Esophagus squamous epithelium (tissue), 5 donors: Measurements from ENCODE around the gene PPP2R5C. TPM values are rescaled to one million over a fixed set of nuclear protein-coding genes. Genes with fewer than 3 reads are reported as not detected.

Experiments
- DNase-seq: peaks from one replicate; lab custom pipeline; 2025; lab: John Stamatoyannopoulos, UW
- H3K27ac ChIP-seq, 4 donors: fragments of 200-600 bp; sonication (generic); one replicate each; pipeline ENCODE4 v1.5.1; 2016 to 2019; ENCODE audit warnings: mild to moderate bottlenecking in 1 of 4
- H3K27me3 ChIP-seq, 4 donors: fragments of 200-600 bp; sonication (generic); 1 replicate in 3 of 4; 2 replicates in 1 of 4; pipeline versions ENCODE4 v1.5.1 to v1.6.0; 2017 to 2021; ENCODE audit warnings: antibody characterized with exemption in 1 of 4
- H3K36me3 ChIP-seq, 3 donors: fragments of 200-600 bp; sonication (generic); one replicate each; pipeline ENCODE4 v1.5.1; 2016 to 2019
- H3K4me1 ChIP-seq, 3 donors: fragments of 200-600 bp; sonication (generic); one replicate each; pipeline ENCODE4 v1.5.1; 2017 to 2019
- H3K4me3 ChIP-seq, 4 donors: fragments of 200-600 bp; sonication (generic); 1 replicate in 3 of 4; 2 replicates in 1 of 4; pipeline ENCODE4 v1.5.1; 2016 to 2019; ENCODE audit warnings: mild to moderate bottlenecking in 2 of 4, moderate library complexity in 1 of 4
- H3K9me3 ChIP-seq, 3 donors: fragments of 200-600 bp; sonication (generic); one replicate each; pipeline ENCODE4 v1.5.1; 2016 to 2019
- POLR2A ChIP-seq, 4 donors: fragments of 450-650 bp; IDR thresholded peaks; one replicate each; pipeline ENCODE4 v1.6.1; 2017; ENCODE audit warnings: antibody characterized with exemption in 4 of 4, mild to moderate bottlenecking in 4 of 4, moderate library complexity in 3 of 4
- WGBS, 2 donors: methylation state at CpG; one replicate each; pipeline ENCODE4 v1.1.5; 2018; 5-methylcytosine and 5-hydroxymethylcytosine counted together
- intact Hi-C: fragments of 100-400 bp; cut with DNase I; formaldehyde crosslinking; loops from one replicate; pipeline ENCODE4 v1.15.0; 2022
- total RNA-seq, 4 donors: library from RNA; depleted of rRNA; stranded (reverse); fragments of >200 nt; gene quantifications; one replicate each; pipeline ENCODE4 v1.1.0, GENCODE V29; 2016
- TF ChIP-seq, protein P1 (sequence below), 6 experiments: fragments of 450-650 bp in 4 of 6; fragments of 200-600 bp in 2 of 6; sonication (generic) in 2 of 6; IDR thresholded peaks; one replicate each; pipeline ENCODE4 v1.5.1; 2016 to 2019; ENCODE audit warnings: antibody characterized with exemption in 6 of 6, mild to moderate bottlenecking in 4 of 6, moderate library complexity in 4 of 6
- donor health status: DM: yes; HTN: yes; CAD: no.

PPP2R5C gene
- total RNA-seq, 4 donors from 2014 or later: 66.3 to 92.3 (median 83.4) TPM

DNA sequence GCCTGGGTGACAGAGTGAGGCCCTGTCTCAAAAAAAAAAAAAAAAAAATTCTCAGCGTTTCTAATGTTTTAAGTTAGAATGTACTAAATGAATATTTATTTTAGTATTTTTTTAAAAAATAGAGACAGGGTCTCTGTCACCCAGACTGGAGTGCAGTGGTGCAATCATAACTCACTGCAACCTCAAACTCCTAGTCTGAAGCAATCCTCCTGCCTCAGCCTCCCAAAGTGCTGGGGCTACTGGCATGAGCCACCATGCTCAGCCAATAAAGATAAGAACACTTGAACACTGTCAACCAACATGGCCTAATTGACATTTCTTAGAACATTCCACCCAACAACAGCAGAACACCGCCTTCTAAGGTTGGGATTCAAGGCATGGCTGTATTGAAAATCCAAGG lies 197.8 kb downstream of the PPP2R5C start:
- Histone ChIP-seq H3K4me1 (peaks cover 0 to 32% (median 20%) of the 10 kb centered on the region in 3 donors), H3K9me3 (no peaks in the 10 kb centered on the region), H3K4me3 (no peak overlapping the region), H3K27ac (no peak overlapping the region), H3K27me3 (no peaks in the 10 kb centered on the region), H3K36me3 (no peaks in the 10 kb centered on the region)
- WGBS, 2 donors: 76 to 80% methylated on average over 2 of the region's 2 CpGs
- TF ChIP-seq, protein P1, sequence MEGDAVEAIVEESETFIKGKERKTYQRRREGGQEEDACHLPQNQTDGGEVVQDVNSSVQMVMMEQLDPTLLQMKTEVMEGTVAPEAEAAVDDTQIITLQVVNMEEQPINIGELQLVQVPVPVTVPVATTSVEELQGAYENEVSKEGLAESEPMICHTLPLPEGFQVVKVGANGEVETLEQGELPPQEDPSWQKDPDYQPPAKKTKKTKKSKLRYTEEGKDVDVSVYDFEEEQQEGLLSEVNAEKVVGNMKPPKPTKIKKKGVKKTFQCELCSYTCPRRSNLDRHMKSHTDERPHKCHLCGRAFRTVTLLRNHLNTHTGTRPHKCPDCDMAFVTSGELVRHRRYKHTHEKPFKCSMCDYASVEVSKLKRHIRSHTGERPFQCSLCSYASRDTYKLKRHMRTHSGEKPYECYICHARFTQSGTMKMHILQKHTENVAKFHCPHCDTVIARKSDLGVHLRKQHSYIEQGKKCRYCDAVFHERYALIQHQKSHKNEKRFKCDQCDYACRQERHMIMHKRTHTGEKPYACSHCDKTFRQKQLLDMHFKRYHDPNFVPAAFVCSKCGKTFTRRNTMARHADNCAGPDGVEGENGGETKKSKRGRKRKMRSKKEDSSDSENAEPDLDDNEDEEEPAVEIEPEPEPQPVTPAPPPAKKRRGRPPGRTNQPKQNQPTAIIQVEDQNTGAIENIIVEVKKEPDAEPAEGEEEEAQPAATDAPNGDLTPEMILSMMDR (IDR thresholded peaks at IDR 0.05): no peak
- DNase-seq: no peak
- intact Hi-C loops: loop anchor here (10.0 kb wide), 1 partner anchor 184 kb away; no protein-coding TSS in a partner anchor

GRCh38 chr14:101960225-101960624 lies 198.7 kb downstream of the PPP2R5C start:
- no peak for DNase-seq
- Histone ChIP-seq H3K27me3 (no peaks in the 10 kb centered on the region), H3K36me3 (no peaks in the 10 kb centered on the region), H3K4me1 (peaks cover 0 to 32% (median 20%) of the 10 kb centered on the region in 3 donors), H3K4me3 (no peak overlapping the region), H3K9me3 (no peaks in the 10 kb centered on the region), H3K27ac (no peak overlapping the region)
- WGBS, 2 donors: 46 to 53% methylated on average over 10 to 13 of the region's 13 CpGs
- TF ChIP-seq POLR2A (IDR thresholded peaks at IDR 0.05): no peak
- TF ChIP-seq, protein P1 (IDR thresholded peaks at IDR 0.05): peak in 3 of 6 experiments; percentile 5 to 29 (median 25)
- intact Hi-C loops: loop anchor here (5.0 kb wide), 1 partner anchor 137 kb away; no protein-coding TSS in a partner anchor

DNA sequence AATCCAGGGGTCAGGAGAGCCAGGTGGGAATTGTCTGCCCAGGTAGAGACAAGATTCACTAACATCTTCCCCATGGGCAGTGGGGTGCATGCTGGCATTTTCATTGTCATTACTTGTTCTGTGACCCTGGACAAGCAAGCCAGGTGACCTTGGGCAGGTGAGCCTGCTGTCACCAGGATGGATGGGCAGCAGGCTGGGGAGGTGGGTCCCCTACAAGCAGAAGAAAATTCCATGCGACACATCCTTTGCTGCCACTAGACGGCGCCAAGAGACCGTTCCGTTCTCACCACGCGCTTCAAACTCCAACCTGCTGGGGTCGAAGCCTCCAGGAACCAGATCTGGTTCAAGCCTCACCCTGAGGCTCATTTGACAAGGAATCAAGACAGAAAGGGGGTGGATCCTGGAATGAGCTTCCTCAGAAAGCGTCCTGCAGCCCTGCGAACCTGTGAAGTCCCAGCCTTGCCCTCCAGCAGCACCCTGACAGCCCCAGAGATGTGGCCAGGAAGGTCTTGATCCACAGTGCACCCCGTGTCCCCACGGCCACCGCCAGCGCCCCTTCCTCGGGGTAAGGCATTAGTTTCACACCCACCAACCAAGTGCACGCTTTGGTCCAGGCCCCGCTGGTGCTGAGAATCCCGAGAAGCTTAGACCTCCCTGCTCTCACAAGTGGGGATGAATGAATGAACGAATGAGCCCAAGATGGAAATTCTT lies 199.7 kb downstream of the PPP2R5C start:
- intact Hi-C loops: loop anchor here (5.0 kb wide), 1 partner anchor 136 kb away; no protein-coding TSS in a partner anchor
- H3K9me3 ChIP-seq: no peaks in the 10 kb centered on the region
- 28 to 46% methylated on average over 11 to 12 of the region's 19 CpGs for WGBS, 2 donors
- DNase-seq: no peak
- H3K4me1 ChIP-seq: peaks cover 8 to 40% (median 26%) of the 10 kb centered on the region in 3 donors
- no peak overlapping the region for H3K27ac ChIP-seq
- no peaks in the 10 kb centered on the region for H3K27me3 ChIP-seq
- no peak overlapping the region for H3K4me3 ChIP-seq
- H3K36me3 ChIP-seq: no peaks in the 10 kb centered on the region
- TF ChIP-seq, protein P1 (IDR thresholded peaks at IDR 0.05): peak; percentile 71 to 93 (median 87)
- no peak for TF ChIP-seq POLR2A (IDR thresholded peaks at IDR 0.05)

GRCh38 chr14:101961746-101962502 lies 200.4 kb downstream of the PPP2R5C start:
- no peak for TF ChIP-seq POLR2A (IDR thresholded peaks at IDR 0.05)
- TF ChIP-seq, protein P1 (IDR thresholded peaks at IDR 0.05): no peak
- DNase-seq: no peak
- intact Hi-C loops: loop anchor here (5.0 kb wide), 1 partner anchor 135 kb away; no protein-coding TSS in a partner anchor
- Histone ChIP-seq H3K9me3 (no peaks in the 10 kb centered on the region), H3K4me1 (peaks cover 8 to 48% (median 30%) of the 10 kb centered on the region in 3 donors), H3K27me3 (no peaks in the 10 kb centered on the region), H3K27ac (peak overlapping the region in 2 of 4 donors; percentile 50 to 60), H3K4me3 (no peak overlapping the region), H3K36me3 (no peaks in the 10 kb centered on the region)
- WGBS, 2 donors: 75 to 86% methylated on average over 7 to 8 of the region's 9 CpGs
